ENCODE measurements around the gene CCDC127. TPM values are rescaled to one million over a fixed set of nuclear protein-coding genes. Genes with fewer than 3 reads are reported as not detected.
"Not testable (repeated sequence)": the region's sequence is repeated elsewhere in the genome, so short reads cannot be mapped to it uniquely, and the experiment has no call there.

CCDC127 gene
- polyA plus RNA-seq (ENCODE audit: insufficient read length in 4 of 4): 10 to 100 TPM; 11.2 to 16.6 (median 14.1) TPM

GRCh38 chr5:217494-218456 lies at the start of gene CCDC127, which contains the start of gene SDHA:
Gene CCDC127 (minus strand): TSS chr5:218153. CDS start chr5:216849, 1,304 bp downstream.
Gene SDHA (plus strand): TSS chr5:218320. CDS start chr5:218356, 36 bp downstream.
- DNase-seq (ENCODE audit: low read depth in 4 of 4, low spot score in 2 of 4): peak; percentile 82 to 91 (median 89)

- DNase-seq (ENCODE audit: low read depth in 4 of 4, low spot score in 2 of 4): no peak
These were observed 49.8 kb upstream of the CCDC127 start for GRCh38 chr5:267716-268115.

- DNase-seq (ENCODE audit: low read depth in 4 of 4, low spot score in 2 of 4): not testable (repeated sequence)
These were observed 48.5 kb upstream of the CCDC127 start for GRCh38 chr5:266311-267026.

- DNase-seq (ENCODE audit: low read depth in 4 of 4, low spot score in 2 of 4): no peak
These were observed 46.4 kb upstream of the CCDC127 start for GRCh38 chr5:264338-264737.

- DNase-seq (ENCODE audit: low read depth in 4 of 4, low spot score in 2 of 4): not testable (repeated sequence)
These were observed 45.5 kb upstream of the CCDC127 start for GRCh38 chr5:263275-263974.

- no peak for DNase-seq (ENCODE audit: low read depth in 4 of 4, low spot score in 2 of 4)
These were observed 39.2 kb upstream of the CCDC127 start for GRCh38 chr5:257148-257547.

GRCh38 chr5:256347-256746 lies 38.4 kb upstream of the CCDC127 start:
- not testable (repeated sequence) for DNase-seq (ENCODE audit: low read depth in 4 of 4, low spot score in 2 of 4)

- not testable (repeated sequence) for DNase-seq (ENCODE audit: low read depth in 4 of 4, low spot score in 2 of 4)
These were observed 37.2 kb upstream of the CCDC127 start for GRCh38 chr5:255116-255515.

- DNase-seq (ENCODE audit: low read depth in 4 of 4, low spot score in 2 of 4): not testable (repeated sequence)
These were observed 36.4 kb upstream of the CCDC127 start for GRCh38 chr5:254322-254721.

- no peak for DNase-seq (ENCODE audit: low read depth in 4 of 4, low spot score in 2 of 4)
These were observed 34.6 kb upstream of the CCDC127 start for GRCh38 chr5:252546-252945.

- DNase-seq (ENCODE audit: low read depth in 4 of 4, low spot score in 2 of 4): not testable (repeated sequence)
These were observed 34.0 kb upstream of the CCDC127 start for GRCh38 chr5:251975-252374.

- not testable (repeated sequence) for DNase-seq (ENCODE audit: low read depth in 4 of 4, low spot score in 2 of 4)
These were observed 33.6 kb upstream of the CCDC127 start for GRCh38 chr5:251538-251937.

GRCh38 chr5:251016-251415 lies 33.1 kb upstream of the CCDC127 start:
- DNase-seq (ENCODE audit: low read depth in 4 of 4, low spot score in 2 of 4): not testable (repeated sequence)

GRCh38 chr5:250396-250795 lies 32.4 kb upstream of the CCDC127 start:
- DNase-seq (ENCODE audit: low read depth in 4 of 4, low spot score in 2 of 4): not testable (repeated sequence)

- DNase-seq (ENCODE audit: low read depth in 4 of 4, low spot score in 2 of 4): not testable (repeated sequence)
These were observed 27.8 kb upstream of the CCDC127 start for GRCh38 chr5:245717-246116.

GRCh38 chr5:243683-244367 lies 25.9 kb upstream of the CCDC127 start:
- DNase-seq (ENCODE audit: low read depth in 4 of 4, low spot score in 2 of 4): not testable (repeated sequence)

- DNase-seq (ENCODE audit: low read depth in 4 of 4, low spot score in 2 of 4): not testable (repeated sequence)
These were observed 23.2 kb upstream of the CCDC127 start for GRCh38 chr5:241045-241669.

GRCh38 chr5:240550-240949 lies 22.6 kb upstream of the CCDC127 start:
- not testable (repeated sequence) for DNase-seq (ENCODE audit: low read depth in 4 of 4, low spot score in 2 of 4)

GRCh38 chr5:237931-238330 lies 20.0 kb upstream of the CCDC127 start:
- not testable (repeated sequence) for DNase-seq (ENCODE audit: low read depth in 4 of 4, low spot score in 2 of 4)
